H1 (cell line): ENCODE measurements around the gene MRPL33. TPM values are rescaled to one million over a fixed set of nuclear protein-coding genes. Genes with fewer than 3 reads are reported as not detected.

ENCODE experiments used
- CHD7 ChIP-seq: fragments of 300-600 bp; sonication (generic); IDR thresholded peaks from 2 replicates; pipeline ENCODE4 v1.7.1; 2012; ENCODE audit warnings: low read length, moderate library complexity, mild to moderate bottlenecking, inconsistent platforms; ENCODE audit not compliant: insufficient replicate concordance
- SUZ12 ChIP-seq: fragments of 200-600 bp; sonication (generic); IDR thresholded peaks from 2 replicates; pipeline ENCODE4 v1.6.1; 2012; ENCODE audit warnings: mild to moderate bottlenecking, inconsistent platforms, low read length, moderate library complexity, mixed read lengths
- YY1 ChIP-seq: IDR thresholded peaks from 2 replicates; pipeline ENCODE4 v1.6.1; 2011; ENCODE audit warnings: low read depth, mild to moderate bottlenecking, low read length
- polyA plus RNA-seq, 7 experiments: library from polyadenylated mRNA; depleted of rRNA in 3 of 7; stranded (reverse) in 5 of 7; unstranded in 2 of 7; fragments of >200 nt in 5 of 7; fragments of 200-250 nt in 2 of 7; gene quantifications; 1 replicate in 5 of 7; 2 replicates in 1 of 7; 4 replicates in 1 of 7; pipeline versions ENCODE4 v1.2.1 to v1.2.3, GENCODE V29; 2011 to 2013; ENCODE audit warnings: missing spikeins in 2 of 7, mixed read lengths in 2 of 7
- total RNA-seq: library from RNA; stranded (reverse); fragmentation: NEBNext Ultra II Directional; extraction: Animal tissue kit (Norgen Biotek cat#: 25700); gene quantifications from 2 replicates; pipeline ENCODE4 v1.2.1, GENCODE V29; 2021

MRPL33 gene
- total and polyA plus RNA-seq, 2 of the 8 experiments (the other 6 are each of a cell fraction or from before 2014, with no cell fraction given), result 24.3 to 62.9 TPM

GRCh38 chr2:27727257-27727656, 44.3 kb upstream of the MRPL33 start (continued):
- TF ChIP-seq CHD7, result no peak
- no peak for TF ChIP-seq YY1
- no peak for TF ChIP-seq SUZ12
